A673 (cell line): Measurements from ENCODE around the gene OXCT1. TPM values are rescaled to one million over a fixed set of nuclear protein-coding genes. Genes with fewer than 3 reads are reported as not detected.
"Not testable (repeated sequence)": the region's sequence is repeated elsewhere in the genome, so short reads cannot be mapped to it uniquely, and the experiment has no call there.

Experiments used
- BruUV-seq: library from RNA; stranded (reverse); fragments of 400-500 nt; replicated peaks from 2 replicates; lab custom pipeline; 2021; lab: Mats Ljungman, UMichigan
- CTCF ChIA-PET: fragments of 300-600 bp; sonication (Branson Sonifier 250); formaldehyde crosslinking; loops from one replicate; lab custom pipeline; 2022; ENCODE audit warnings: antibody characterized with exemption; lab: Charles Lee
- POLR2A ChIA-PET: fragments of 300-600 bp; sonication (Branson Sonifier 250); formaldehyde crosslinking; loops from one replicate; lab custom pipeline; 2022; ENCODE audit warnings: antibody characterized with exemption; ENCODE audit not compliant: low non-redundant PET; lab: Charles Lee
- DNase-seq: peaks from one replicate; pipeline ENCODE4 v3.0.0-alpha.2; 2015; ENCODE audit warnings: low spot score
- H3K27ac ChIP-seq: fragments of 200-600 bp; sonication (generic); 2 replicates; pipeline ENCODE4 v1.5.1; 2016; ENCODE audit warnings: mixed run types, low read depth, mild to moderate bottlenecking, mixed read lengths, antibody characterized with exemption, low read length; ENCODE audit not compliant: poor library complexity, severe bottlenecking
- H3K27me3 ChIP-seq: fragments of 200-600 bp; sonication (generic); replicated peaks from 2 replicates; pipeline ENCODE4 v1.6.1; 2017; ENCODE audit warnings: mixed run types, low read depth, mild to moderate bottlenecking, mixed read lengths, antibody characterized with exemption, low read length; ENCODE audit not compliant: insufficient read depth, poor library complexity
- H3K36me3 ChIP-seq: fragments of 200-600 bp; sonication (generic); 2 replicates; pipeline ENCODE4 v1.6.1; 2016; ENCODE audit warnings: mixed run types, mild to moderate bottlenecking, mixed read lengths, antibody characterized with exemption, low read length; ENCODE audit not compliant: insufficient read depth, poor library complexity, severe bottlenecking
- H3K4me1 ChIP-seq: fragments of 200-600 bp; sonication (generic); 2 replicates; pipeline ENCODE4 v1.6.1; 2017; ENCODE audit warnings: mixed run types, mild to moderate bottlenecking, mixed read lengths, antibody characterized with exemption, low read length; ENCODE audit not compliant: insufficient read depth, poor library complexity, severe bottlenecking
- H3K4me3 ChIP-seq: fragments of 200-600 bp; sonication (generic); 2 replicates; pipeline ENCODE4 v1.5.1; 2016; ENCODE audit warnings: low read depth, mixed run types, mild to moderate bottlenecking, mixed read lengths, low read length; ENCODE audit not compliant: poor library complexity, severe bottlenecking
- H3K9me3 ChIP-seq: fragments of 200-600 bp; sonication (generic); 2 replicates; pipeline ENCODE4 v1.6.1; 2016; ENCODE audit warnings: mixed run types, low read depth, mild to moderate bottlenecking, mixed read lengths, antibody characterized with exemption, low read length; ENCODE audit not compliant: poor library complexity, severe bottlenecking
- EZH2 ChIP-seq: fragments of 200-600 bp; sonication (generic); IDR thresholded peaks from 2 replicates; pipeline ENCODE4 v1.6.1; 2017; ENCODE audit warnings: borderline replicate concordance, low read depth, mild to moderate bottlenecking, mixed read lengths, antibody characterized with exemption, low read length; ENCODE audit not compliant: poor library complexity, severe bottlenecking
- intact Hi-C: fragments of 100-400 bp; cut with micrococcal nuclease; formaldehyde crosslinking; loops from one replicate; pipeline ENCODE4 v1.10.0; 2022; ENCODE audit not compliant: unreplicated experiment
- total RNA-seq: library from RNA; stranded (reverse); gene quantifications from 2 replicates; pipeline ENCODE4 v1.2.3, GENCODE V29; 2021
- TF ChIP-seq, protein P1 (sequence below): fragments of 300-800, 200-600 bp; sonication (generic); conservative IDR thresholded peaks from 2 replicates; pipeline ENCODE4 v1.5.1; 2017; ENCODE audit warnings: low read depth, mild to moderate bottlenecking, antibody characterized with exemption, low read length, moderate library complexity, mixed read lengths

OXCT1 gene
- total RNA-seq, 1 experiment from 2014 or later, result 48.4 TPM

DNA sequence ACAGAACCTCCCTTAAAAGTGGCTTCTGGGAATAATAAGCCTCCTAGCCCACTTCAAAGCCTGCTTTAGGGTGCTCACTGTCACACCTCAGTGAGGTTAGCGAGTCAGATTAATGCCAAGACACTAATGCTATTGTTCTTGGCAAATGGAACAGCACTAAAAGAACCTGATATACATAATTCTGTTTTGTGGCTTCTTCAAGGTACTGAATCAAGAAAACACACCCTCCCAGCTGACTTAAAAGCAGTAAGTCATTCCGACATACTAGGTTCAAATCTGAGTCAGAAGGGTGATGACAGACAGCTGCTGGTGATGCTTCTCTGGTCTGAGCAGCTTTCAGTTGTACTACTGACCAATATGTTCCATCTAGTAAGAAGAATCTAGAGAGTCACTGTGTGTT is 121.6 kb downstream of the OXCT1 start:
- TF ChIP-seq, protein P1, sequence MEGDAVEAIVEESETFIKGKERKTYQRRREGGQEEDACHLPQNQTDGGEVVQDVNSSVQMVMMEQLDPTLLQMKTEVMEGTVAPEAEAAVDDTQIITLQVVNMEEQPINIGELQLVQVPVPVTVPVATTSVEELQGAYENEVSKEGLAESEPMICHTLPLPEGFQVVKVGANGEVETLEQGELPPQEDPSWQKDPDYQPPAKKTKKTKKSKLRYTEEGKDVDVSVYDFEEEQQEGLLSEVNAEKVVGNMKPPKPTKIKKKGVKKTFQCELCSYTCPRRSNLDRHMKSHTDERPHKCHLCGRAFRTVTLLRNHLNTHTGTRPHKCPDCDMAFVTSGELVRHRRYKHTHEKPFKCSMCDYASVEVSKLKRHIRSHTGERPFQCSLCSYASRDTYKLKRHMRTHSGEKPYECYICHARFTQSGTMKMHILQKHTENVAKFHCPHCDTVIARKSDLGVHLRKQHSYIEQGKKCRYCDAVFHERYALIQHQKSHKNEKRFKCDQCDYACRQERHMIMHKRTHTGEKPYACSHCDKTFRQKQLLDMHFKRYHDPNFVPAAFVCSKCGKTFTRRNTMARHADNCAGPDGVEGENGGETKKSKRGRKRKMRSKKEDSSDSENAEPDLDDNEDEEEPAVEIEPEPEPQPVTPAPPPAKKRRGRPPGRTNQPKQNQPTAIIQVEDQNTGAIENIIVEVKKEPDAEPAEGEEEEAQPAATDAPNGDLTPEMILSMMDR, result no peak
- DNase-seq, result no peak
- no peaks in the 10 kb centered on the region for H3K9me3 ChIP-seq
- ChIA-PET POLR2A (no interaction called here), CTCF (no interaction called here)
- H3K27me3 ChIP-seq, result no peaks in the 10 kb centered on the region
- no peaks in the 10 kb centered on the region for H3K4me1 ChIP-seq
- no peak overlapping the region for H3K27ac ChIP-seq
- H3K4me3 ChIP-seq, result no peak overlapping the region
- BruUV-seq, result no TSS peak
- intact Hi-C loops, result no loop called here
- H3K36me3 ChIP-seq, result no peaks in the 10 kb centered on the region

DNA sequence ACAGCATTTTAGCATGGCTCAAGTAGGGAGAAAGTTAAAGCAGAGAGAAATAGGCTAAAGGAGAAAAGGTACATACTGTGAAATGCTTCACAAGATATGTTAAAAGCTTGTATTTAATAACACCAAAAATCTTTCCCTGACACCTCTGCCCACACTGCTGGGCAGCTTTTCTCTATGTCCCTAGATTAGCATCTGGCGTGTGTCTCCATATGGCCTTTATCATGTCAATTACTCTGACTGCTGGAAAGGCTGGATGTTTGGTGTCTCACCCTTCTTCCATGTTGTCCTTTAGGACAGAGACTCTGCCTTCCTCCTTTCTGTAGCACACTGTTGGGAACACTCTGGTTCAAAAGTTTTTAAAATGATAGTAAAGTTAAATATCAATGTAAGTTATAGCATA is 122.5 kb downstream of the OXCT1 start:
- H3K4me3 ChIP-seq, result no peak overlapping the region
- BruUV-seq, result no TSS peak

DNA sequence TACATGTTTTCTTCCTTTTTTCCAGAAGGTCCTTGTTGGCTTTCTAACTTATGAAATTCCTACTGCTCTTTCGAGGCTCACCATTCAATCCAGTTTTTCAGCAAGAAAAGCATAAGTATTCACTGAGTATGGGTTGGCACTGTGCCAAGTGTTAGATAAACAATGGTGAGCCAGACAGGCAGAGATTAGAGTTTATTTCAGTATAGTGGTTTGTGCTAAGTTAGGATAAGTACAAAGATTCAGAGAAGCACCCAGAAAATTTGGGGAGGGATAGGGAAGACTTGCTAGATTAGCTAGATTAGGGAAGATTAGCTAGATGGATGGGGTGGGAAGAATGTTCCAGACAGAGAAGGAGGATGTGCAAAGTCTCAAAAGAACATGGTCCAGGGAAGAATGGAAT is 122.9 kb downstream of the OXCT1 start:
- CTCF ChIA-PET, result no interaction called here
- H3K4me3 ChIP-seq, result no peak overlapping the region
- H3K27ac ChIP-seq, result no peak overlapping the region
- H3K36me3 ChIP-seq, result no peaks in the 10 kb centered on the region
- H3K4me1 ChIP-seq, result no peaks in the 10 kb centered on the region
- no peak for TF ChIP-seq EZH2
- TF ChIP-seq, protein P1, result no peak
- POLR2A ChIA-PET, result no interaction called here
- BruUV-seq, result no TSS peak
- H3K9me3 ChIP-seq, result no peaks in the 10 kb centered on the region
- intact Hi-C loops, result no loop called here
- DNase-seq, result peak; percentile 24
- no peaks in the 10 kb centered on the region for H3K27me3 ChIP-seq

More for the DNA sequence above, 122.5 kb downstream of the OXCT1 start:
- CTCF ChIA-PET, result no interaction called here
- intact Hi-C loops, result no loop called here
- no peak for DNase-seq
- POLR2A ChIA-PET, result no interaction called here
- TF ChIP-seq, protein P1, result no peak
- TF ChIP-seq EZH2, result no peak
- Histone ChIP-seq H3K27ac (no peak overlapping the region), H3K36me3 (no peaks in the 10 kb centered on the region), H3K4me1 (no peaks in the 10 kb centered on the region), H3K9me3 (no peaks in the 10 kb centered on the region), H3K27me3 (no peaks in the 10 kb centered on the region)

DNA sequence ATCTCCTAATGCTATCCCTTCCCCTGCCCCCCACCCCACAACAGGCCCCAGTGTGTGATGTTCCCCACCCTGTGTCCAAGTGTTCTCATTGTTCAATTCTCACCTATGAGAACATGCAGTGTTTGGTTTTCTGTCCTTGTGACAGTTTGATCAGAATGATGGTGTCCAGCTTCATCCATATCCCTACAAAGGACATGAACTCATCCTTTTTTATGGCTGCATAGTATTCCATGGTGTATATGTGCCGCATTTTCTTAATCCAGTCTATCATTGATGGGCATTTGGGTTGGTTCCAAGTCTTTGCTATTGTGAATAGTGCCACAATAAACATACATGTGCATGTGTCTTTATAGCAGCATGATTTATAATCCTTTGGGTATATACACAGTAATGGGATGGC is 127.6 kb downstream of the OXCT1 start:
- intact Hi-C loops, POLR2A ChIA-PET, H3K27ac ChIP-seq, H3K4me3 ChIP-seq, H3K36me3 ChIP-seq, H3K27me3 ChIP-seq, BruUV-seq, DNase-seq, H3K4me1 ChIP-seq, CTCF ChIA-PET, H3K9me3 ChIP-seq: not testable (repeated sequence)
